Progenitor cell of endocrine pancreas (in vitro differentiated cells): ENCODE results near the gene PLAGL1. TPM values are rescaled to one million over a fixed set of nuclear protein-coding genes. Genes with fewer than 3 reads are reported as not detected.
"Not testable (repeated sequence)": the region's sequence is repeated elsewhere in the genome, so short reads cannot be mapped to it uniquely, and the experiment has no call there.

Experiments used
- DNase-seq: peaks from one replicate; pipeline ENCODE4 v3.0.0; 2021; ENCODE audit warnings: low spot score; ENCODE audit not compliant: unreplicated experiment
- H3K27ac Mint-ChIP-seq: 2 replicates; pipeline ENCODE4 v1.8.0; 2021; ENCODE audit warnings: mild to moderate bottlenecking, moderate library complexity, mixed read lengths
- H3K27me3 Mint-ChIP-seq: 2 replicates; pipeline ENCODE4 v1.8.0; 2021; ENCODE audit warnings: mixed read lengths
- H3K36me3 Mint-ChIP-seq: 2 replicates; pipeline ENCODE4 v1.8.0; 2022; ENCODE audit warnings: mixed read lengths; ENCODE audit not compliant: insufficient read depth
- H3K4me1 Mint-ChIP-seq: 2 replicates; pipeline ENCODE4 v1.8.0; 2021; ENCODE audit warnings: low read depth, mixed read lengths
- H3K4me3 Mint-ChIP-seq: 2 replicates; pipeline ENCODE4 v1.8.0; 2021; ENCODE audit warnings: low read depth, mild to moderate bottlenecking, moderate library complexity, mixed read lengths
- H3K9me3 Mint-ChIP-seq: 2 replicates; pipeline ENCODE4 v1.8.0; 2021; ENCODE audit warnings: low read depth, mixed read lengths
- CTCF ChIP-seq: fragments of 200-600 bp; sonication (generic); IDR thresholded peaks from one replicate; pipeline ENCODE4 v1.5.0; 2021; ENCODE audit warnings: antibody characterized with exemption, mild to moderate bottlenecking; ENCODE audit not compliant: unreplicated experiment
- total RNA-seq: library from RNA; stranded (reverse); gene quantifications from 2 replicates; pipeline ENCODE4 v1.2.1, GENCODE V29; 2021

PLAGL1 gene
- total RNA-seq, 1 donor from 2014 or later = 23.7 TPM

- H3K4me1 Mint-ChIP-seq = peaks cover 3% of the 10 kb centered on the region
- peaks cover 3% of the 10 kb centered on the region for H3K9me3 Mint-ChIP-seq
- no peak for TF ChIP-seq CTCF
- H3K4me3 Mint-ChIP-seq = no peak overlapping the region
- peaks cover 4% of the 10 kb centered on the region for H3K27me3 Mint-ChIP-seq
- no peak for DNase-seq
- no peak overlapping the region for H3K27ac Mint-ChIP-seq
- H3K36me3 Mint-ChIP-seq = no peaks in the 10 kb centered on the region
Measured at GRCh38 chr6:143936347-143936746, 71.7 kb downstream of the PLAGL1 start.

GRCh38 chr6:143934867-143935266, 73.2 kb downstream of the PLAGL1 start:
- DNase-seq = no peak
- peaks cover 3% of the 10 kb centered on the region for H3K4me1 Mint-ChIP-seq
- H3K36me3 Mint-ChIP-seq = peaks cover 1% of the 10 kb centered on the region
- H3K27me3 Mint-ChIP-seq = no peaks in the 10 kb centered on the region
- H3K9me3 Mint-ChIP-seq = peaks cover 13% of the 10 kb centered on the region
- no peak for TF ChIP-seq CTCF
- no peak overlapping the region for H3K27ac Mint-ChIP-seq
- no peak overlapping the region for H3K4me3 Mint-ChIP-seq

GRCh38 chr6:143934331-143934730, 73.7 kb downstream of the PLAGL1 start:
- Mint-ChIP-seq H3K4me1 (peaks cover 3% of the 10 kb centered on the region), H3K4me3 (no peak overlapping the region), H3K9me3 (peaks cover 18% of the 10 kb centered on the region), H3K27me3 (no peaks in the 10 kb centered on the region), H3K27ac (no peak overlapping the region), H3K36me3 (peaks cover 1% of the 10 kb centered on the region)
- no peak for DNase-seq
- TF ChIP-seq CTCF = no peak

- DNase-seq = no peak
- no peak overlapping the region for H3K4me3 Mint-ChIP-seq
- H3K36me3 Mint-ChIP-seq = peaks cover 1% of the 10 kb centered on the region
- TF ChIP-seq CTCF = no peak
- H3K27ac Mint-ChIP-seq = no peak overlapping the region
- no peaks in the 10 kb centered on the region for H3K27me3 Mint-ChIP-seq
- peaks cover 30% of the 10 kb centered on the region for H3K9me3 Mint-ChIP-seq
- H3K4me1 Mint-ChIP-seq = no peaks in the 10 kb centered on the region
Measured at GRCh38 chr6:143929975-143930374, 78.1 kb downstream of the PLAGL1 start.

- no peak for DNase-seq
- no peak for TF ChIP-seq CTCF
- H3K9me3 Mint-ChIP-seq = peaks cover 33% of the 10 kb centered on the region
- H3K4me1 Mint-ChIP-seq = no peaks in the 10 kb centered on the region
- no peak overlapping the region for H3K4me3 Mint-ChIP-seq
- H3K36me3 Mint-ChIP-seq = peaks cover 1% of the 10 kb centered on the region
- H3K27me3 Mint-ChIP-seq = no peaks in the 10 kb centered on the region
- no peak overlapping the region for H3K27ac Mint-ChIP-seq
Measured at GRCh38 chr6:143928853-143929252, 79.2 kb downstream of the PLAGL1 start.

- DNase-seq, H3K4me1 Mint-ChIP-seq, H3K36me3 Mint-ChIP-seq, H3K27ac Mint-ChIP-seq, H3K27me3 Mint-ChIP-seq, H3K4me3 Mint-ChIP-seq: not testable (repeated sequence)
- peaks cover 22% of the 10 kb centered on the region for H3K9me3 Mint-ChIP-seq
Measured at GRCh38 chr6:143917026-143917425, 91.0 kb downstream of the PLAGL1 start.
